HG02588 (cell line): ENCODE results near the gene RNASE13.
"Not testable (repeated sequence)": the region's sequence is repeated elsewhere in the genome, so short reads cannot be mapped to it uniquely, and the experiment has no call there.

ENCODE experiments used
- ATAC-seq: cut with Tn5 transposase; IDR thresholded peaks from one replicate; pipeline ENCODE4 v1.9.1; 2021; ENCODE audit warnings: mild to moderate bottlenecking, moderate library complexity; ENCODE audit not compliant: unreplicated experiment

The RNASE13 gene

GRCh38 chr14:20996521-20996920 is 38.1 kb downstream of the RNASE13 start:
- no peak for ATAC-seq

- ATAC-seq, result peak; percentile 95
Measured at GRCh38 chr14:20989787-20990600, 44.6 kb downstream of the RNASE13 start, which contains the start of gene METTL17. Gene METTL17, plus strand, starts transcription at chr14:20989980. Its CDS starts 23 bp downstream, at chr14:20990003.

GRCh38 chr14:20989471-20989786 is 45.2 kb downstream of the RNASE13 start:
- ATAC-seq, result no peak

GRCh38 chr14:20988717-20989470 is 45.7 kb downstream of the RNASE13 start:
- ATAC-seq, result no peak

GRCh38 chr14:20986811-20987210 is 47.8 kb downstream of the RNASE13 start:
- no peak for ATAC-seq

- not testable (repeated sequence) for ATAC-seq
Measured at GRCh38 chr14:20985650-20986049, 49.0 kb downstream of the RNASE13 start.
